NCI-H748 treated with DMSO at 0.1 percent for 48 hours (cell line): Measurements from ENCODE around the gene MADCAM1.
"Not testable (repeated sequence)": the region's sequence is repeated elsewhere in the genome, so short reads cannot be mapped to it uniquely, and the experiment has no call there.

ENCODE experiments used
- DNase-seq: peaks from one replicate; lab custom pipeline; 2025; lab: John Stamatoyannopoulos, UW

The MADCAM1 gene

DNA sequence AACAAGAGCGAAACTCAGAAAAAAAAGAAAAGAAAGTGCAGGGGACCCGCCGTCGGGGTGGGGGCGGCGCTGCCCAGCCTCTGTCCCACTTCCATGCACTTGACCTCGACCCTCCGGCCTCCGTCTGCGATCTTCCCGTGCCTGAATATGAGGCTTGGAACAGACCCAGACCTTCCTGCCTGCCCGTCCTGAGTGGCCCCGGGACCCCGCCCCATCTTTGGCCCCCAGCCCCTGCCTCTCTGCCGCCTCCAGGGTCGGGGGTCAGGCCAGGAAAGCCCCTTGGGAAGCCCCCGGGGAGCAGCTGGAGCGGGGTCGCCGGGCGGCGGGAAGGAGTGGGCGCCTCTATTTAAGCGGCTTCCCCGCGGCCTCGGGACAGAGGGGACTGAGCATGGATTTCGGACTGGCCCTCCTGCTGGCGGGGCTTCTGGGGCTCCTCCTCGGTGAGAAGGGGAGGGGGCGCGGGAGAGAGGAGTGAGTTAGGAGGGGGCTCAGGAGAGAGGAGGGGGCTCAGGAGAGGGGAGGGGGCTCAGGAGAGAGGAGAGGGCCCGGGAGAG is at the start of gene MADCAM1:
MADCAM1 (plus strand) TSS at position 375 of the 554 bp plus-strand sequence; CDS start at position 389, 14 bp downstream.
- no peak for DNase-seq

GRCh38 chr19:447064-447426 is 49.2 kb upstream of the MADCAM1 start:
- DNase-seq: no peak

GRCh38 chr19:447816-448560 is 48.3 kb upstream of the MADCAM1 start:
- DNase-seq: no peak

GRCh38 chr19:449916-450315 is 46.4 kb upstream of the MADCAM1 start:
- DNase-seq: no peak

- DNase-seq: not testable (repeated sequence)
Observed at GRCh38 chr19:450912-451481, 45.3 kb upstream of the MADCAM1 start.

- no peak for DNase-seq
Observed at GRCh38 chr19:452829-453228, 43.5 kb upstream of the MADCAM1 start.

DNA sequence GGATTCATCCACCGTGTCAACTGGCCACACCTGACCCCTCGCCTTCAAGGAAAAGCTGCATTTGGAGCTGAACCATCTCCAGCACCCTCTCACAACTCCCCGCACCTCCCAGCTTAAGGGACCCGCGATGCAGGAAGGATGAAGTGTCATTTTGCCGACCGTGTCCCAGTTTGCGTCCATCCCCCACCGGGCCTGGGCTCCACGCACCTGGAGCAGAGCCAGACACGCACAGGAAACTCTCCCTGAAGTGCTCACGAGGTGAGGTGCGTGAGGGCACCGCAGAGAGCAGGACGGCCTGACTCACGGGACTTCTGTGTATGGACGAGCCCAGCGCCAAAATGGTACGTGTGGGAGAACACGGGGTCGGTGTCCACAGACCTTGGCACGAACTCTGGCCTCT is 42.7 kb upstream of the MADCAM1 start:
- DNase-seq: no peak

GRCh38 chr19:455031-455705 is 41.1 kb upstream of the MADCAM1 start:
- no peak for DNase-seq

DNA sequence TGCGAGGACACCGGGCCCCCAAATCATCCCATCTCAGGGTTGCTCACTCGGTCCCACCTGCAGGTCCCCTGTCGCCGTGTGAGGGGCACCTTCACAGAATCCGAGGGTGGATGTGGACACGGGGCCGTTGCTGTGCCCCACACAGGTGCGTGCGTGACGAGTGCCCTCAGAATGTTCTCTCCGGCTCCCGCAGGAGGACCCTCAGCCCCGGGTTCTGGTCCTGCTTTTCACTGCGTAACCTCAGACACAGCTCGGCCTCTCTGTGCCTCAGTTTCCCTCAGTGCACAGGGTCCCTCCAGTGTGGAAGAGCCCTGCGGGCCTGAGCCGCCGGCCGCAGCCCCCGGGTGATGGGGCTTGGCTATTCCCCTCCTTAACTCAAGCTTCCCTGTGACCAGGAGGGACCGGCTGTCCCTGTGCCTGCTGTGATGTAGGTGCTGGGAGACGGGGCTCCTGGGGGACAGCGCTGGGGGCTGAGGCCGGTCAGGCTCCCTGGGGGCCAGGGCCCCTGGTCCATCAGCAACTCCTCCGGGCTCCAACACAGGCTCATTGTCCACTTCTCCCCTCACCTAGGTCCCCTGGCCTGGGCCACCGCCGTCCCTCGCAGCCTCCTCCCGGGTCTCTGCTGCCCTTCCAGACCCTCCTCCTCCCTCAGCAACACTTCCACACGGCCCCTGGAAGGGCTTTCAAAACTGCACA is 40.3 kb upstream of the MADCAM1 start:
- DNase-seq: no peak

DNA sequence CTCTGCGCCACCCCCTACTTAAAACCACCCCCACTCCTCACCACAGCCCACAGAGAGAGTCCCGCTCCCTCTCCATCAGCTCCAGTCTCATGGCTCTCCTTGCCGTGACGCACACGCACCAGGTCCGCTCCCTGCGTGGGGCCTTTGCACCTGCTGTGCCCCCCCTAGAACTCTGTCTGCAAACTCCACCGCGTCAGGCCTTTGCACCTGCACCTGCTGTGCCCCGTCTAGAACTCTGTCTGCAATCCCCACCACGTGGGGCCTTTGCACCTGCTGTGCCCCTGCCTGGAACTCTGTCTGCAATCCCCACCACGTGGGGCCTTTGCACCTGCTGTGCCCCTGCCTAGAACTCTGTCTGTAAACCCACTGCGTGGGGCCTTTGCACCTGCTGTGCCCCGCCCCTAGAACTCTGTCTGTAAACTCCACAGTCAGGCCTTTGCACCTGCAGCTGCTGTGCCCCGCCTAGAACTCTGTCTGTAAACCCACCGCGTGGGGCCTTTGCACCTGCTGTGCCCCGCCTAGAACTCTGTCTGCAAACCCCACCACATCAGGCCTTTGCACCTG is 39.7 kb upstream of the MADCAM1 start:
- peak; percentile 0 for DNase-seq

DNA sequence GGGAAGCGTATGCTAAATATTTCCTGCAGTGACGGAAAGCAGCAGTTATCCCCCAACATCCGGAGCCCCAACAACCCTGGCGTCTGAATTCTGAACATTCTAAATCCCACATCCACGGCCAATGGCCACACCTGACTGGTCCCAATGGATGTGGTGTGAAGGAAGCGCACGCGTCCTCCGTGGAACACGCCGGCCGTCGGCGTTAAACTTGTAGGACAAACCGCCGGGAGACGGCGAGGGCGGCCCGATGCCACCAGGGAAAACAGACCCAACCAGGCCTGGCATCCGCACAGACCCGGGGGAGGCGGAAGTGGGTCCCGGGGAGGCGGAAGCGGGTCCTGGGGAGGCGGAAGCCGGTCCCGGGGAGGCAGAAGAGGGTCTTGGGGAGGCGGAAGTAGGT is 38.6 kb upstream of the MADCAM1 start:
- DNase-seq: no peak

- DNase-seq: no peak
Observed at GRCh38 chr19:458091-459042, 37.9 kb upstream of the MADCAM1 start.

GRCh38 chr19:459724-460511 is 36.4 kb upstream of the MADCAM1 start:
- peak; percentile 62 for DNase-seq

- DNase-seq: no peak
Observed at GRCh38 chr19:460877-461720, 35.2 kb upstream of the MADCAM1 start, which contains the start of gene SHC2. SHC2 (minus strand) TSS chr19:461033; CDS start chr19:460996, 37 bp downstream.

- peak; percentile 20 for DNase-seq
Observed at GRCh38 chr19:461721-462551, 34.4 kb upstream of the MADCAM1 start.

DNA sequence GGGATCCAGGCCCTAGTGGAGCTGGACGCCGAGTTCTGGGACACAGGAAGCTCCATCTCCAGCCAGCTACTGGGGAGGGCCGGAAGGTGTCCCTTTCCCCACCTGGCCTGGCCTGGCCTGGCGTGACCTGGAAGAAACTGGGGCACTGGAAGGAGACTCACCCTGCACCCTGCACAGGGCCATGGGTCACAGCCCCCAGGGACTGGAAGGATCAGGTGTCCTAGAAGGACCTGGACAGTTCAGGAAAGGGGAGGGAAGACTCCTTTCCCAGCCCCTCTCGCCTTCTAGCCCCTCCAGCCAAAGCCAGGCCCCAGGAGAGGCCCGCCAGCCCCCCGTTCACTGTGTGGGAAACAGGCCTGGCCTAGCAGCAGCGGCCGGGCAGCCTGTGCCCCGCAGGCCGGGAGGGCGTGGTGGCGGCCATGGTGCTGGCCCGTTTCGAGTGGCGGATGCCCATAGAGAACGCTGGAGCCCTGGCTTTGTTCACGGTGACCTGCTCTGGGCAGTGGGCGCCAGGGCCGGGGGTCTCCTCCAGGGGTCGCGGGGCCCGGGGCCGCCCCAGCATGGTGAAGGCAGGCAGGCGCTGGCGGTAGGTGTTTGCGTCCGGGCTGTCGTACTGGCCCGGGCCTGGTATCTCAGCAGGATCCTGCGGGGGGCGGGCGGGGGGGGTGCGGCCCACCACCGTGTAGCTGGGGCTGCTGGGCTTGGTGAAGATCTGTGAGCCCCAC is 32.6 kb upstream of the MADCAM1 start:
- no peak for DNase-seq

- no peak for DNase-seq
Observed at GRCh38 chr19:464208-464545, 32.1 kb upstream of the MADCAM1 start.
